HG02943 (cell line): ENCODE measurements around the gene VIL1.
A peak's percentile ranks its signal among the peaks of the same experiment; 100 is the strongest.

Experiments
- ATAC-seq: cut with Tn5 transposase; IDR thresholded peaks from one replicate; pipeline ENCODE4 v1.9.1; 2021; ENCODE audit warnings: mild to moderate bottlenecking, low read depth, moderate library complexity; ENCODE audit not compliant: unreplicated experiment

VIL1 gene

DNA sequence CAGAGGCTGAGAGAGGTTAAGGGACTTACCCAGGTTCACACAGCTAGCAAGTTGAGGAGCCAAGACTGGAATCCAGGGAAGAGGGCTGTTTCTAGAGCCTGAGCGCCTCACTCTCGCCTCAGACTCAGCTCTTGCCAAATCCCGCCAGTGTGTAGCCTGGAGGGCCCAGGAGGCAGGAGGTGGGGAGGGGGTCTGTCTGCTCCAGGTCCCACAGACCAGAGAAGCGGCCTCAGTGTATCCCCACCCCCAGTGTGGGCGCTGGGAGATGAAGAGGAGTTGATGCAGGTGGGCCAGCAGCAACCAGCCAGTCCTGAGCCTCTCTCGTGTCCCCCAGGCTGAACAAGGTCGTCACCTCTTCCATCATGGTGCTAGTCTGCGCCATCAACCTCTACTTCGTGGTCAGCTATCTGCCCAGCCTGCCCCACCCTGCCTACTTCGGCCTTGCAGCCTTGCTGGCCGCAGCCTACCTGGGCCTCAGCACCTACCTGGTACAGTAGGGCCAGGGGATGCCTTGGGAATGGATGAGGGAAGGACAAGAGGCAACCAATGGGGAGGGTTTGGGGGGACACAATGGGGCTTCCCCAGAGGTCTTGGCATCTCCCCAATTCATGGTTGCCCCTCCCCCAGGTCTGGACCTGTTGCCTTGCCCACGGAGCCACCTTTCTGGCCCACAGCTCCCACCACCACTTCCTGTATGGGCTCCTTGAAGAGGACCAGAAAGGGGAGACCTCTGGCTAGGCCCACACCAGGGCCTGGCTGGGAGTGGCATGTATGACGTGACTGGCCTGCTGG, 24.4 kb upstream of the VIL1 start:
- no peak for ATAC-seq

DNA sequence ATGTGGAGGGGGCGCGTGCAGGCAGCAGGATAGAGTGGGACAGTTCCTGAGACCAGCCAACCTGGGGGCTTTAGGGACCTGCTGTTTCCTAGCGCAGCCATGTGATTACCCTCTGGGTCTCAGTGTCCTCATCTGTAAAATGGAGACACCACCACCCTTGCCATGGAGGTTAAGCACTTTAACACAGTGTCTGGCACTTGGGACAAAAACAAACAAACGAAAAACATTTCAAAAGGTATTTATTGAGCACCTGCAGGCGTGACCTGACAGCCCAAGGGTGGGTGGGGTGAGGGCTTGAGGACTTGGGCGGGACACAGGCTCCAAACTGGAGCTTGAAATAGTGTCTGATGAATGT, 23.9 kb upstream of the VIL1 start:
- no peak for ATAC-seq

DNA sequence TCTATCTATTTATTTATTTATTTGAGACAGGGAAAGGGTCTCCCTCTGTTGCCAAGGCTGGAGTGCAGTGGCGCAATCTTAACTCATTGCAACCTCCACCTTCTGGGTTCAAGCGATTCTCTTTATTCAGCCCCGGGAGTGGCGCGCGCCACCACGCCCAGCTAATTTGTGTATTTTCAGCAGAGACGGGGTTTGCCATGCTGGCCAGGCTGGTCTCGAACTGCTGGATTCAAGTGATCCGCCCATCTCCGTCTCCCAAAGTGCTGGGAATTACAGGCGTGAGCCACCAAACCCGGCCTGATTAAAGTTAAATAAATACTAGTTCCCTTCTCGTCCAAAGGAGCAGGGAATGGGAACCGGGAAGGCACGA, 23.5 kb upstream of the VIL1 start:
- ATAC-seq = no peak

DNA sequence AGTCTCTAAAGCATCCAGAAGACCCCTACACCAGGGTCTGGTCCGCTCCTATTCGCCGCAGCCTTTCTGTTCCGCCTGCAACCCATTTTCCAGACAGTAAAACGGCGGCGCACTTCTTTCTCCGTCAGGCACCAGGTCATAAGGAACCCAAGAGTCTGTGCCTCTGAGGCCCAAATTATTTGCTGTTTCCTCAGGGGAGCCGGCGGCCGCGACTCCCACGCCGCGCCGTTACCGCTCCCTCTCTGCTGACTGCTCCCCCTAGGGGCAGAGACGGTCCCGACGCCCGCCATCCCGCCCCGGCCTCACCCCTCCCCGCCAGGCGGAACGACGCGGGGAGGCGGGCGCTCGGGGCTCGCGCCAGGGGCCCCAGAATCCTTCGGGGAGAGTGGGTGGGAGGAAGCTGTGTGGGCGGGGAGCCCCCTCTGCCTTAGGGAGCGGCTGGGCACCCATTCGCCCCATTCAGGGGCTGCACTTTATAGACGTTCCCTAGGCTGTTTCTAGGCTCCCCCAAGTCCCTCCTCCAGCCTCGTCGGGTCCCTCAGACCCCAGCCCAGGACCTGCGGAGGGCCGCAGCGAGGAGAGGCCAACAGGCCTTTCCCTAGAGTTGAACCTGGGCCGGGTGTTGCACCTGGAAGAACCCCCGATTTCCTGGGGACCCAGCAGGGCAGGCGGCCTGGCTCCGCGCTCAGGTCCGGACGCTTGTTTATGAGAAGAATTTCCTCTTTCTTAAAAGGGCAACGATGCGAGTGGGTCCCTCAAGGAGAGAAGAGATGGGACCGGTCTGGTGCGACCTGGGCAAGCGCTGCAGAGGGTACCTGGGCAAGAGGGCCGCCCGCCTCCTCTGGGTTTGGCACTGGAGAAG, 22.9 kb upstream of the VIL1 start:
- peak; percentile 36 for ATAC-seq

DNA sequence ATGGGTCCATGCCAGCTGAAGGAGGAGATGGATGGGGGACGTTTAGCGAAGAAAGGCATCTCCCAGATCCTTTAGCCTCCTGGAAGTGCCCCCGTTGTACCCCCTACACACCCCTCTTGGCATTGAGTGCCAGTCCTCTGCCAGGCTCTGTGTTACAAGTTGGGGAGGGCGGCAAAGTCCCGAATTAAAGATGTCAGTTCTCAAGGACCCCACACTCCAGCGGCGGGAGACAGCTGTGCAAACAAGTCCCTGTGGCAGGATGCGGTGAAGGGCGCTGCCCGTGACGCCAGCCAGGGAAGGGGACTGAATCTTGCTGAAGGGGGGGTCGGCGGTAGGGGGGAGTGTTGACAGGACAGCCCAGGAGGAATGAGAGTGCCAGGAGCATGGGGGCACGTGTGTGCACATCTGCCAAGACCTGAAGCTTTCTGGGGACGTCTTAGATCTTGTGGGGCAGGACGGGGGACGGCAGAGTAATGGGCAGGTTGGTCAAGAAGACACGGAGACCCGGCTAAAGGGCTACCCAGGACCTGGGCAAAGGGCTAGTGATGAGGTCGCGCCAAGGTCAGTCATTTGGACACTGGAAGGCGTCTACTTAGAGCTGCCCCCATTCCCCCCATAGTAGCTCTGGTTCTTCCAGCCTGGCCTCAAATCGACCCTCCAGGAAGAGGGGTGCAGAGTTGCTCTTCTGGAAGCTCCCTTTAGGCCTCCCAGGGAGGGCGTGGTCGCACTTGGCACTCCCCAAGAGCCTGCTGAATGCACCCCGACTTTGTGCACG, 22.0 kb upstream of the VIL1 start:
- ATAC-seq = no peak

DNA sequence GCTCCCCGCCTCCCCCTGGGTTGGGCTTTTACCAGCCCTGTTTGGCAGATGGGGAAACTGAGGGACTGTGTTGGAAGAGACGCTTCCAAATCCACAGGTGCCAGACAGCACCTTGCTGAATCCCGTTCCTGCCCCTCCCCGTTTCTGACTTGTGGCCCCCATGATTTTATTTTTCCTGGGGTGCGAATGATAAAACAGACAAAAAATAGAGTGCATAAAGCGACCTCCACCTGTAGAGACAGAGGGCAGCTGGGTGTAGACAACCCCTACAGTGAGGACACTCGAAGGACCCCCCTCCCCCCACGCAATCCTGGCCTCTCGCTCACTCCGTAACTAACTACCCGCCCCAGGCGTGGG, 21.5 kb upstream of the VIL1 start:
- ATAC-seq = no peak

DNA sequence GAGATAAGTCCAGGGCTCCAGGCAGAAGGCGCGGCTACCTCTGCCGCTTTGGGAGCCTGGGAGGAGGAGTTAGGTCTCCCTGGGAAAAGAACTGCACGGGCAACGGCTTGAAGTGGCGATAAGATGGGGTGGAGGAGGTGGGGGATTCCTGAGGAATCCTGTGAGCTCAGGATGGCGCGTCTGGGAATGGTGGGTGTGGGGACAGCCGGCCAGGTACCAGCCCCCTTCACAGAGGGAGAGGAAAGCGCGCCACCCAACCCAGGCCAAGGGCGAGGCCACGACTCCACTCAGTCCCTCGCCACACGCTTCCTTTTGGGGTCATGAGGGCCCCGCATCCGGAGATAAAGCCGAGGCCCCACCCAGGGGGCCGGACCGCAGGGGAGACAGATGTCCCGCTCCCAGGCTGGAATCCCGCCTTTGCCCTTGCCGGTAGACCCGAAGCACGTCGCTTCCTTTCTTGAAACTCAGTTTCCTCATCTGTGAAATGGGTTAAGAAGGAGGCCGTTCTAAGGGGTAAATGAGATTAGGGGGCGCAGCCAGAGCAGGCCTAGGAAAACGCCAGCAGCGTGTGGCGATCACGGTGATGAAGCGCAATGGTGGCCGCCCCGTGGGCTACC, 21.0 kb upstream of the VIL1 start:
- no peak for ATAC-seq

DNA sequence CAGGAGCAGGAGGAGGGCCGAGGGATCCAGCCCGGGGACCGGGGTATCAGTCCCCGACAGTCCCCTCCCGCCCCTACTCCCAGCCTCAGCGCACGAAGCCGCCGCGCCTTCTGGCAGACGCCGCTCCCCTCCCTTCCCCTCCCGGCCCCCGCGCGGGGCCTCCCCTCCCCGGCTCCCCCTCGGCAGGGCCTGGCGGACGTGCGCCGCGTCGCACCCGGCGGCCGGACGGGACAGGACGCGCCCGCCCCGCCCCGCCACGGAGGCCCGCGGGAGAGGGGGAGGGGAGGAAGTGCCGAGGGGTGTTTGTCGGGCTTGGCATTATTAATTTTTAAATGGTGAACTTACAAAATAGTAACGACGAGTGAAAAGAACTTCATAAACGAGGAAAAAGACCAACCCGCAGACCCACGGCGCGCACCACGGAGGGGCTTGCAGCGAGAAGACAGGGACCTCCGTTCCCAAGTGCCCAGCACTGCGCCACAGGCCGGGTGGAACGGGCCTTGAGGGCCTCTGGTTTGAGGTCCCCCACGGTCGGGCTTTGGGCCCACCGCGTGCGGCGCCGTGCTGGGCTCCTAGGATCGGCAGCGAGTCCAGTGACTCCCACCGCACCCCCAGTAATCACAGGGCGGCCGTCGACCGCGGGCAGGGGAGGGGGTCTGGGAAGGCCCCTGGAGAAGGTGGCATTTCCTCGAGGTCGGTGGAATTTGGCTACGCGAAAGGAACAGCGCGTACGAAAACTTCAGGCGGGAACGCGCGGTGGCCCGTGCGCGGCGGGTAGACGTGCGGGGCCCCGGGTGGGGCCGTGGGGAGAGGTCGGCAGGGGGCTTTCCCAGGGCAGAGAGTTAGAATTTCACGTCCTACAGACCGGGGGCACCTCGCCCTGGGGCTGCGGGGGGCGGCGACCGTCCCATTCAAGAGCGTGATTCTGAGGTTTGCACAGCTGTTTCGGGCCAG, 20.2 kb upstream of the VIL1 start:
- ATAC-seq = no peak

DNA sequence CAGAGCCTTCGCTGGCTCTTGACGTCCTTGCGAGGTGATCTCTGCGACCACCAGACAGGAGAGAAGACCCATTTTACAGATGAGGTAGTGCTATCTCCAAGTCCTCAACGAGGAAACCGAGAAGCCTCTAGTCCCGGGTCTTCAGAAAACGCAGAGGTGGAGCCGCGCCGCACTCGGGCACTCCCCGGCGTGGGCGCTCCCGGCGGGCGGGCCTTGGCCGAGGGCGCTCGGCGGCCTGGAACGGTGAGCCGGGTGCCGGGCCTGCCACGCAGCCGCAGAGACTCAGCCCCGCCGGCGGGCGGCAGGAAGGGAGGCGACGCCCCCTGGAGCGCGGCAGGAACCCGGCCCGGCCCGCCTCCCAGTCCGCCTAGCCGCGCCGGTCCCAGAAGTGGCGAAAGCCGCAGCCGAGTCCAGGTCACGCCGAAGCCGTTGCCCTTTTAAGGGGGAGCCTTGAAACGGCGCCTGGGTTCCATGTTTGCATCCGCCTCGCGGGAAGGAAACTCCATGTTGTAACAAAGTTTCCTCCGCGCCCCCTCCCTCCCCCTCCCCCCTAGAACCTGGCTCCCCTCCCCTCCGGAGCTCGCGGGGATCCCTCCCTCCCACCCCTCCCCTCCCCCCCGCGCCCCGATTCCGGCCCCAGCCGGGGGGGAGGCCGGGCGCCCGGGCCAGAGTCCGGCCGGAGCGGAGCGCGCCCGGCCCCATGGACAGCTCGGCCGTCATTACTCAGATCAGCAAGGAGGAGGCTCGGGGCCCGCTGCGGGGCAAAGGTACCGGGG, 19.3 kb upstream of the VIL1 start, which contains the start of gene CTDSP1:
Gene CTDSP1 (plus strand): TSS at position 478 of the 776 bp plus-strand sequence. CDS start 223 bp downstream, at position 701.
- peak; percentile 32 for ATAC-seq

DNA sequence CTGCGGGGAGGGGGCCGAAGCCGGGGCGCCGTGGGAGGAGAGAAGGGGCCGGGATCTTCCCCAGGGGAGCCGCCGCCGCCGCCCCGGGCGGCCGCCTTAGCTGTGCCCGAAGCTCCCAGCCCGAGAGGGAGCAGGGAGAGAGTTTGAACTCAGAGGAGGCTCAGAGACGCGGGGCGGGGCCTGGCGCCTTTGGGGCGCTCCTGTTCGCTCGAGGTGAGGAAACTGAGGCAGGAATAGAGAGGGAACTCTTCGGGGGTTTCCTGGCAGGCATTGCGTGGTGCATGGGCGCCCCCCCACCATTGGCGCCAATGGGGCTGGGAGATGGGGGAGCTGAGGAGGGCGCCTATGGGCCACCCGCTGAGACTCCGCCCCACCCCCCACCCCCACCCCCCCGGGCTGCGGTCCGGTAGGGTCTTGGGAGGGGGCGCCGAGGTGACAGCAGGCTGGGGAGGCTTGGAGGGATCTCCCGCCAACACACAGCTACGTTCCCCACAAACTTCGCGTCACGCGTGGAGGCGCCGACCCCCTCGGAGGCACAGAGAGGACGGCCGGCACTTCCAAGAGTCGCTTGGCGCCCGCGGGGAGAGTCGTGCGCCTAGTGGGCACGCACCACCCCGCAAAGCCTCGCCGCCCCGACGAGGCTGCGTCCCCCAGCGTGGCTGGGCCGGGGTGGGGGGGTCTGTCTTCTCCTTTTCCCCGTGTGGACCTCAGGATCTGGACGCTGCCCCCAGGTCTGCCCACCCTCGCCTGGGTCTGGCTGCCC, 18.6 kb upstream of the VIL1 start:
- no peak for ATAC-seq

DNA sequence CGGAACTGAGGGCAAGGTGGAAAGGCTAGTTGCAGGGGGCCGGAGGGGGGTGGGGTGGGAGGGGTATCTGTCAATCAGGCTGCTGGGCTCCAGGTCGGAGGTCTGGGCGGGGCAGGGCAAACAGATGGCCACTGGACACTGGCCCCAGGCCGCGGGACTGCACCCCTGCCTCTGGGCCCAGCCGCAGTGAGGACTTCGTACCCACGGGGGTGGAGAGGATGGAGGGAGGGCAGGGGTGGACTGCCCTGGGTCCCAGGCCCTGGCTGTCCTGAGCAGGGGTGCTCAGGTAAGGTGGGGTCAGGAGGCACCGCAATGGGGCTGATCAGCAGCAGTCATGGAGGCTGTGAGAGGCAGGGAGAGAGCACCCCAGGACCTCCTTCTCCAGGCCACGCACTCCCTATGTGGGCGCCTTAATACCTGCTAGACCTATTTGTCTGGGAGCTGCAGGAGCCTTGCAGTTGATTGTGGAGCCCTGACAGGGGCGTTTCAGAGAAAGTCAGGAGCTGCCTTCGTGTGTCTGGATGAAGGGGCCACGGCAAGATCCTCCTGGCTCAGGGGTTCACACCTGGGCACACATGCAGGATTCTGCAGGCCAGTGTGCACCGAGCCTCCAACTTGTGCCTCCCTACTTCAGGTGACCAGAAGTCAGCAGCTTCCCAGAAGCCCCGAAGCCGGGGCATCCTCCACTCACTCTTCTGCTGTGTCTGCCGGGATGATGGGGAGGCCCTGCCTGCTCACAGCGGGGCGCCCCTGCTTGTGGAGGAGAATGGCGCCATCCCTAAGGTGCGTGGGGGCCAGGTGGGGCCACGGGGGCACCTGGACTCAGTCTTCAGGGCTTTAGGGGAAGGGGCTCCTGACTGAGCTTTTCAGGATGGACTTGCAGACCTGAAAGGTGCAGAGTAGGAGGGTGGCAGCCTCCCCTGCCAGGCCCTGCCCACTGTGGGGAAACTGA, 17.7 kb upstream of the VIL1 start:
- no peak for ATAC-seq

DNA sequence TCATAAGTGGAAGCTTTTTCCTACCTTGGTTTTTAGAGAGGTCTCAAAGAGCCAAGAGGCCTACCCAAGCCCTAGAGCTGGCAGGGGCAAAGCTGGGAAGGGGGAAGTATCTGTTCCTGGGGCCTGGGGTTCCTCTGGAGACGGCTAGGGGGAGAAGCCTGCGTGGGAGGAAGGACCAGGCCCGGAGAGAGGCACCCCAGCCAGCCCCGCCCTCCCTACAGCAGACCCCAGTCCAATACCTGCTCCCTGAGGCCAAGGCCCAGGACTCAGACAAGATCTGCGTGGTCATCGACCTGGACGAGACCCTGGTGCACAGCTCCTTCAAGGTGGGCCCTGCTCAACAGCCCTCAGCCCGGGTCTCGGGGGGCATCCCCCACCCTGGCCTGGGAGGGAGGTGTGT, 17.0 kb upstream of the VIL1 start:
- ATAC-seq = no peak

DNA sequence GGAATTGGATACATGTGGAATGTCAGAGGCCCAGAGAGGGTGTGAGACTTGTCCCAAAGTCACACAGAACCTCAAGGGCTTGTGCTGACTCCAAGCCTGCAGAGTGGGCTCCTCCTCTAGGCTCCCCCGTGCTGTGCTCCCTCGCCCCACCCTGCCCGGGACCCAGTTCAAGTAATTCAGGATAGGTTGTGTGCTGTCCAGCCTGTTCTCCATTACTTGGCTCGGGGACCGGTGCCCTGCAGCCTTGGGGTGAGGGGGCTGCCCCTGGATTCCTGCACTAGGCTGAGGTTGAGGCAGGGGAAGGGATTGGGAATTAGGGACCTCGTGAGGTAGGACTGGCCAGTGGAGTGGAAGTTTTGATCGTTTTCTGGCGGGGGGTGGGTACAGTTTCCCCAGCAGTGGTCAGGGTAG, 16.4 kb upstream of the VIL1 start:
- no peak for ATAC-seq

DNA sequence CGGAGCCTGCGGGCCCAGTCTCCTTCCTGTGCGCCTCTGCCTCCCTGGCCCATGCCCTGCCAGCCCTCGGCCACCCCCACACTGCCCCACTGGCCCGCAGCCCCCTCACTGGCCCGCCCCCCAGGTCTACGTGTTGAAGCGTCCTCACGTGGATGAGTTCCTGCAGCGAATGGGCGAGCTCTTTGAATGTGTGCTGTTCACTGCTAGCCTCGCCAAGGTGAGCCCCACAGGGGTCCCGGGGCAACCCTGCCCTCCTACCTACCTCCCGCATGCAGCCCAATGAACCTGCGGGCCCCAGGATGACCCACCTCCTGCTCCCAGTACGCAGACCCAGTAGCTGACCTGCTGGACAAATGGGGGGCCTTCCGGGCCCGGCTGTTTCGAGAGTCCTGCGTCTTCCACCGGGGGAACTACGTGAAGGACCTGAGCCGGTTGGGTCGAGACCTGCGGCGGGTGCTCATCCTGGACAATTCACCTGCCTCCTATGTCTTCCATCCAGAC, 16.0 kb upstream of the VIL1 start:
- ATAC-seq = no peak

DNA sequence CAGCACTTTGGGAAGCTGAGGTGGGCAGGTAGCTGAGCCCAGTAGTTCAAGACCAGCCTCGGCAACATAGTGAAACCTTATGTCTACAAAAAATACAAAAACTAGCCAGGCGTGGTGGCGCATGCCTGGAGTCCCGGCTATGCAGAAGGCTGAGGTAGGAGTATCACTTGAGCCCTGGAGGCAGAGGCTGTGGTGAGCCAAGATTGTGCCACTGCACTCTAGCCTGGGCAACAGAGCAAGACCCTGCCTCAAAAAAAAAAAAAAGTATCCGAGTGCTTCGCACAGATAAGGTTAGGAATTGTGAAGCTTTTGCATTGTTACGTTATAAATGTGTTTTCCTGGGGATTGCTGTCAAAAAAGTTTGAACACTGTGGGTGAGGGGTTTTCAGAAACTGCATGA, 15.1 kb upstream of the VIL1 start:
- ATAC-seq = no peak

DNA sequence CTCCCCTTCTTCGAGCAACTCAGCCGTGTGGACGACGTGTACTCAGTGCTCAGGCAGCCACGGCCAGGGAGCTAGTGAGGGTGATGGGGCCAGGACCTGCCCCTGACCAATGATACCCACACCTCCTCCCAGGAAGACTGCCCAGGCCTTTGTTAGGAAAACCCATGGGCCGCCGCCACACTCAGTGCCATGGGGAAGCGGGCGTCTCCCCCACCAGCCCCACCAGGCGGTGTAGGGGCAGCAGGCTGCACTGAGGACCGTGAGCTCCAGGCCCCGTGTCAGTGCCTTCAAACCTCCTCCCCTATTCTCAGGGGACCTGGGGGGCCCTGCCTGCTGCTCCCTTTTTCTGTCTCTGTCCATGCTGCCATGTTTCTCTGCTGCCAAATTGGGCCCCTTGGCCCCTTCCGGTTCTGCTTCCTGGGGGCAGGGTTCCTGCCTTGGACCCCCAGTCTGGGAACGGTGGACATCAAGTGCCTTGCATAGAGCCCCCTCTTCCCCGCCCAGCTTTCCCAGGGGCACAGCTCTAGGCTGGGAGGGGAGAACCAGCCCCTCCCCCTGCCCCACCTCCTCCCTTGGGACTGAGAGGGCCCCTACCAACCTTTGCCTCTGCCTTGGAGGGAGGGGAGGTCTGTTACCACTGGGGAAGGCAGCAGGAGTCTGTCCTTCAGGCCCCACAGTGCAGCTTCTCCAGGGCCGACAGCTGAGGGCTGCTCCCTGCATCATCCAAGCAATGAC, 14.4 kb upstream of the VIL1 start:
- no peak for ATAC-seq
